GM21737 (cell line): ENCODE data around the gene TNNI3K.

ENCODE experiments used
- ATAC-seq: cut with Tn5 transposase; IDR thresholded peaks from one replicate; pipeline ENCODE4 v1.9.1; 2021; ENCODE audit warnings: mild to moderate bottlenecking, moderate library complexity; ENCODE audit not compliant: unreplicated experiment

The TNNI3K gene

GRCh38 chr1:74286414-74286813, 51.2 kb downstream of the TNNI3K start:
- no peak for ATAC-seq

- no peak for ATAC-seq
Measured at GRCh38 chr1:74314438-74314837, 79.3 kb downstream of the TNNI3K start.

- no peak for ATAC-seq
Measured at GRCh38 chr1:74316302-74316701, 81.1 kb downstream of the TNNI3K start.

GRCh38 chr1:74317663-74318062, 82.5 kb downstream of the TNNI3K start:
- no peak for ATAC-seq

- no peak for ATAC-seq
Measured at GRCh38 chr1:74323937-74324473, 88.8 kb downstream of the TNNI3K start.

GRCh38 chr1:74324684-74325448, 89.7 kb downstream of the TNNI3K start:
- ATAC-seq = no peak

GRCh38 chr1:74328851-74329250, 93.7 kb downstream of the TNNI3K start:
- no peak for ATAC-seq

GRCh38 chr1:74333244-74333643, 98.1 kb downstream of the TNNI3K start:
- ATAC-seq = no peak

GRCh38 chr1:74334147-74334546, 99.0 kb downstream of the TNNI3K start:
- ATAC-seq = no peak

- no peak for ATAC-seq
Measured at GRCh38 chr1:74340656-74341055, 105.5 kb downstream of the TNNI3K start.

GRCh38 chr1:74341702-74342339, 106.6 kb downstream of the TNNI3K start:
- ATAC-seq = no peak

- no peak for ATAC-seq
Measured at GRCh38 chr1:74343216-74343615, 108.0 kb downstream of the TNNI3K start.

GRCh38 chr1:74344387-74344786, 109.2 kb downstream of the TNNI3K start:
- no peak for ATAC-seq

GRCh38 chr1:74356493-74356892, 121.3 kb downstream of the TNNI3K start:
- no peak for ATAC-seq

GRCh38 chr1:74357150-74357549, 122.0 kb downstream of the TNNI3K start:
- no peak for ATAC-seq

- no peak for ATAC-seq
Measured at GRCh38 chr1:74357756-74358155, 122.6 kb downstream of the TNNI3K start.

GRCh38 chr1:74362691-74363090, 127.5 kb downstream of the TNNI3K start:
- no peak for ATAC-seq

- ATAC-seq = no peak
Measured at GRCh38 chr1:74363220-74363619, 128.0 kb downstream of the TNNI3K start.

- no peak for ATAC-seq
Measured at GRCh38 chr1:74367175-74367813, 132.1 kb downstream of the TNNI3K start.

- ATAC-seq = no peak
Measured at GRCh38 chr1:74368335-74368734, 133.1 kb downstream of the TNNI3K start.

- ATAC-seq = no peak
Measured at GRCh38 chr1:74375376-74375775, 140.2 kb downstream of the TNNI3K start.

GRCh38 chr1:74380252-74380651, 145.1 kb downstream of the TNNI3K start:
- ATAC-seq = no peak
